HEK293 (cell line): Measurements from ENCODE around the gene FAM216B.

Experiments used
- CTCF ChIA-PET: fragments of 350-600 bp; formaldehyde crosslinking; extraction: SDS; loops from one replicate; lab custom pipeline; 2021; ENCODE audit warnings: antibody characterized with exemption; lab: Yijun Ruan, JAX
- POLR2A ChIA-PET: fragments of 300-600 bp; formaldehyde crosslinking; extraction: SDS; loops from one replicate; lab custom pipeline; 2020; ENCODE audit warnings: antibody characterized with exemption, inconsistent platforms; lab: Yijun Ruan, JAX
- H3K27ac ChIP-seq: fragments of 200-500 bp; sonication (Bioruptor generic); 2 replicates; pipeline ENCODE4 v1.5.1; 2014; ENCODE audit warnings: low read depth, low read length, control low read depth, inconsistent platforms; ENCODE audit errors: extremely low read depth
- H3K36me3 ChIP-seq, 2 experiments: fragments of 200-500 bp in 1 of 2; sonication (Bioruptor generic) in 1 of 2; 1 replicate in 1 of 2; 2 replicates in 1 of 2; pipeline ENCODE4 v1.5.1; 2014 to 2017; ENCODE audit warnings: inconsistent platforms in 2 of 2, low read length in 2 of 2; ENCODE audit not compliant: control insufficient read depth in 2 of 2, insufficient read depth in 1 of 2
- H3K4me1 ChIP-seq: fragments of 200-500 bp; sonication (Bioruptor generic); 2 replicates; pipeline ENCODE4 v1.5.1; 2014; ENCODE audit warnings: mild to moderate bottlenecking, low read length, inconsistent platforms; ENCODE audit not compliant: control insufficient read depth, insufficient read depth
- H3K4me3 ChIP-seq: 2 replicates; pipeline ENCODE4 v1.5.1; 2011; ENCODE audit warnings: low read depth, mild to moderate bottlenecking, control low read depth, low read length, moderate library complexity
- H3K9me3 ChIP-seq: fragments of 200-500 bp; sonication (Bioruptor generic); 2 replicates; pipeline ENCODE4 v1.5.1; 2014; ENCODE audit warnings: low read depth, low read length, inconsistent platforms; ENCODE audit not compliant: control insufficient read depth, insufficient read depth
- EGR2 ChIP-seq: fragments of 450-650 bp; formaldehyde crosslinking; IDR thresholded peaks from 2 replicates; pipeline ENCODE4 v1.5.1; 2016; ENCODE audit warnings: low read depth, missing biosample characterization, missing genetic modification characterization
- FEZF1 ChIP-seq: fragments of 450-650 bp; formaldehyde crosslinking; IDR thresholded peaks from 2 replicates; pipeline ENCODE4 v1.5.1; 2016; ENCODE audit warnings: missing biosample characterization, missing genetic modification characterization
- GFI1B ChIP-seq: fragments of 450-650 bp; formaldehyde crosslinking; IDR thresholded peaks from 2 replicates; pipeline ENCODE4 v1.5.1; 2016; ENCODE audit warnings: missing biosample characterization, missing genetic modification characterization
- MEIS1 ChIP-seq: sonication (generic); formaldehyde crosslinking; IDR thresholded peaks from 2 replicates; pipeline ENCODE4 v1.8.1; 2022; ENCODE audit warnings: missing genetic modification reagents, mild to moderate bottlenecking, borderline replicate concordance
- SP3 ChIP-seq: fragments of 450-650 bp; formaldehyde crosslinking; IDR thresholded peaks from 2 replicates; pipeline ENCODE4 v1.5.1; 2016; ENCODE audit warnings: missing biosample characterization, missing genetic modification characterization
- ZBTB20 ChIP-seq: fragments of 450-650 bp; formaldehyde crosslinking; IDR thresholded peaks from 2 replicates; pipeline ENCODE4 v1.5.1; 2016; ENCODE audit warnings: missing biosample characterization, missing genetic modification characterization
- ZBTB8A ChIP-seq: fragments of 450-650 bp; formaldehyde crosslinking; IDR thresholded peaks from 2 replicates; pipeline ENCODE4 v1.5.1; 2016; ENCODE audit warnings: missing biosample characterization, missing genetic modification characterization
- ZNF214 ChIP-seq: fragments of 450-650 bp; formaldehyde crosslinking; IDR thresholded peaks from 2 replicates; pipeline ENCODE4 v1.5.1; 2017; ENCODE audit warnings: missing biosample characterization, mild to moderate bottlenecking, missing genetic modification characterization, borderline replicate concordance
- ZNF239 ChIP-seq: fragments of 450-650 bp; formaldehyde crosslinking; IDR thresholded peaks from 2 replicates; pipeline ENCODE4 v1.5.1; 2016; ENCODE audit warnings: missing biosample characterization, missing genetic modification characterization
- ZNF24 ChIP-seq: fragments of 450-650 bp; formaldehyde crosslinking; IDR thresholded peaks from 2 replicates; pipeline ENCODE4 v1.5.1; 2016; ENCODE audit warnings: missing biosample characterization, missing genetic modification characterization
- ZNF248 ChIP-seq: fragments of 450-650 bp; formaldehyde crosslinking; IDR thresholded peaks from 2 replicates; pipeline ENCODE4 v1.5.1; 2017; ENCODE audit warnings: missing biosample characterization, missing genetic modification characterization
- ZNF341 ChIP-seq: fragments of 450-650 bp; formaldehyde crosslinking; IDR thresholded peaks from 2 replicates; pipeline ENCODE4; 2016; ENCODE audit warnings: low read depth, missing biosample characterization, missing genetic modification characterization
- ZNF433 ChIP-seq: fragments of 450-650 bp; formaldehyde crosslinking; IDR thresholded peaks from 2 replicates; pipeline ENCODE4 v1.5.1; 2016; ENCODE audit warnings: missing biosample characterization, missing genetic modification characterization, low read depth
- ZNF48 ChIP-seq: fragments of 450-650 bp; formaldehyde crosslinking; IDR thresholded peaks from 2 replicates; pipeline ENCODE4 v1.5.1; 2016; ENCODE audit warnings: missing biosample characterization, missing genetic modification characterization
- ZNF707 ChIP-seq: fragments of 450-650 bp; formaldehyde crosslinking; IDR thresholded peaks from 2 replicates; pipeline ENCODE4 v1.5.1; 2016; ENCODE audit warnings: missing biosample characterization, missing genetic modification characterization
- ZNF768 ChIP-seq: fragments of 450-650 bp; formaldehyde crosslinking; IDR thresholded peaks from 2 replicates; pipeline ENCODE4 v1.5.1; 2018; ENCODE audit warnings: missing biosample characterization, mild to moderate bottlenecking, missing genetic modification characterization
- ZNF792 ChIP-seq: fragments of 450-650 bp; formaldehyde crosslinking; IDR thresholded peaks from 2 replicates; pipeline ENCODE4 v1.5.1; 2016; ENCODE audit warnings: missing biosample characterization, missing genetic modification characterization
- TF ChIP-seq, protein P1 (sequence below): fragments of 450-650 bp; formaldehyde crosslinking; IDR thresholded peaks from 2 replicates; pipeline ENCODE4 v1.5.1; 2016; ENCODE audit warnings: missing biosample characterization, missing genetic modification characterization
- TF ChIP-seq, protein P2 (sequence below): fragments of 450-650 bp; formaldehyde crosslinking; IDR thresholded peaks from 2 replicates; pipeline ENCODE4 v1.5.1; 2016; ENCODE audit warnings: missing biosample characterization, missing genetic modification characterization, borderline replicate concordance
- TF ChIP-seq, protein P3 (sequence below): fragments of 450-650 bp; formaldehyde crosslinking; IDR thresholded peaks from 2 replicates; pipeline ENCODE4 v1.5.1; 2016; ENCODE audit warnings: missing biosample characterization, missing genetic modification characterization
- TF ChIP-seq, protein P4 (sequence below): fragments of 450-650 bp; formaldehyde crosslinking; IDR thresholded peaks from 2 replicates; pipeline ENCODE4 v1.5.1; 2017; ENCODE audit warnings: missing biosample characterization, missing genetic modification characterization
- TF ChIP-seq, protein P5 (sequence below): IDR thresholded peaks from 2 replicates; pipeline ENCODE4 v1.6.1; 2011; ENCODE audit warnings: mild to moderate bottlenecking, low read depth, low read length, borderline replicate concordance
- TF ChIP-seq, protein P6 (sequence below): fragments of 450-650 bp; formaldehyde crosslinking; IDR thresholded peaks from 2 replicates; pipeline ENCODE4 v1.5.0; 2017; ENCODE audit warnings: missing biosample characterization, missing genetic modification characterization, borderline replicate concordance

The FAM216B gene

DNA sequence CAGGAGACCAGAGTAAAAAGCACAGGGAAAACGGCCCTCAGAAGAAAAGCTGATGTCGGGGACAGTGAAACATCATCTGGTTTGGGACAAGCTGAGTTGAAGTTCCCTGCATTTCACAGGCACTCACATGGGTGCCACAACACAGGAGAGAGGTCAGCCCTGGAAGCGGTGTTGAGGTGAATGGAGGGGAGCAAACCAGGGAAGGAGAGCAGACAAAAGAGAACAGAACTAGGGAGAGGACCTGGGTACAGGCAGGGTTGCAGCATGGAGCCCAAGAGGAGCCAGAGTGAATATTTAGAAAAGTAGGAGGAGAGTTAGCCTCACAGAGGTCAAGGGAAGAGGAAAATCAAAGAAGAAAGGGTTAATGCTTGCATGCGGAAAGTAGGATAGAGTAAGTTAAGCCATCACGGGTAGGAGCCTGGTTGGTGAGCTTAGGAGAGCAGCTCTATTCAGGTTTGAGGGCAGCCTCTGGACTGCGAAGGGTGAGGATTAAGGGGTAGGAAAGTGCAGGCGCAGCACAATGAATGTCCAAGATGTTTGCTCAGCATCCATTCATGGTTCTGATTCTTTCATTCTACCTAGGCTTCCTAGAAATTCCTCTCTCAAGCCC, 15.5 kb downstream of the FAM216B start:
- Histone ChIP-seq H3K36me3 (no peaks in the 10 kb centered on the region), H3K27ac (no peak overlapping the region), H3K9me3 (no peaks in the 10 kb centered on the region), H3K4me3 (no peak overlapping the region), H3K4me1 (no peaks in the 10 kb centered on the region)
- CTCF ChIA-PET, result interaction anchor here (0.6 kb wide), 1 partner anchor 192 kb away, joined by 4 read pairs; no protein-coding TSS in a partner anchor
- TF ChIP-seq ZNF214 (tag by site-specific recombination), result no peak
- TF ChIP-seq, protein P1, sequence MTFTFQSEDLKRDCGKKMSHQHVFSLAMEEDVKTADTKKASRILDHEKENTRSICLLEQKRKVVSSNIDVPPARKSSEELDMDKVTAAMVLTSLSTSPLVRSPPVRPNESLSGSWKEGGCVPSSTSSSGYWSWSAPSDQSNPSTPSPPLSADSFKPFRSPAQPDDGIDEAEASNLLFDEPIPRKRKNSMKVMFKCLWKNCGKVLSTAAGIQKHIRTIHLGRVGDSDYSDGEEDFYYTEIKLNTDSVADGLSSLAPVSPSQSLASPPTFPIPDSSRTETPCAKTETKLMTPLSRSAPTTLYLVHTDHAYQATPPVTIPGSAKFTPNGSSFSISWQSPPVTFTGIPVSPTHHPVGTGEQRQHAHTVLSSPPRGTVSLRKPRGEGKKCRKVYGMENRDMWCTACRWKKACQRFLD (tag by site-specific recombination), result no peak
- TF ChIP-seq ZNF433 (tag by site-specific recombination), result no peak
- TF ChIP-seq ZNF341 (tag by site-specific recombination), result no peak
- no peak for TF ChIP-seq FEZF1 (tag by site-specific recombination)
- TF ChIP-seq, protein P2, sequence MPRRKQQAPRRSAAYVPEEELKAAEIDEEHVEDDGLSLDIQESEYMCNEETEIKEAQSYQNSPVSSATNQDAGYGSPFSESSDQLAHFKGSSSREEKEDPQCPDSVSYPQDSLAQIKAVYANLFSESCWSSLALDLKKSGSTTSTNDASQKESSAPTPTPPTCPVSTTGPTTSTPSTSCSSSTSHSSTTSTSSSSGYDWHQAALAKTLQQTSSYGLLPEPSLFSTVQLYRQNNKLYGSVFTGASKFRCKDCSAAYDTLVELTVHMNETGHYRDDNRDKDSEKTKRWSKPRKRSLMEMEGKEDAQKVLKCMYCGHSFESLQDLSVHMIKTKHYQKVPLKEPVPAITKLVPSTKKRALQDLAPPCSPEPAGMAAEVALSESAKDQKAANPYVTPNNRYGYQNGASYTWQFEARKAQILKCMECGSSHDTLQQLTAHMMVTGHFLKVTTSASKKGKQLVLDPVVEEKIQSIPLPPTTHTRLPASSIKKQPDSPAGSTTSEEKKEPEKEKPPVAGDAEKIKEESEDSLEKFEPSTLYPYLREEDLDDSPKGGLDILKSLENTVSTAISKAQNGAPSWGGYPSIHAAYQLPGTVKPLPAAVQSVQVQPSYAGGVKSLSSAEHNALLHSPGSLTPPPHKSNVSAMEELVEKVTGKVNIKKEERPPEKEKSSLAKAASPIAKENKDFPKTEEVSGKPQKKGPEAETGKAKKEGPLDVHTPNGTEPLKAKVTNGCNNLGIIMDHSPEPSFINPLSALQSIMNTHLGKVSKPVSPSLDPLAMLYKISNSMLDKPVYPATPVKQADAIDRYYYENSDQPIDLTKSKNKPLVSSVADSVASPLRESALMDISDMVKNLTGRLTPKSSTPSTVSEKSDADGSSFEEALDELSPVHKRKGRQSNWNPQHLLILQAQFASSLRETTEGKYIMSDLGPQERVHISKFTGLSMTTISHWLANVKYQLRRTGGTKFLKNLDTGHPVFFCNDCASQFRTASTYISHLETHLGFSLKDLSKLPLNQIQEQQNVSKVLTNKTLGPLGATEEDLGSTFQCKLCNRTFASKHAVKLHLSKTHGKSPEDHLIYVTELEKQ (tag by site-specific recombination), result no peak
- no peak for TF ChIP-seq ZNF792 (tag by site-specific recombination)
- no peak for TF ChIP-seq ZNF768
- TF ChIP-seq SP3 (tag by site-specific recombination), result no peak
- TF ChIP-seq ZNF248 (tag by site-specific recombination), result no peak
- TF ChIP-seq MEIS1, result no peak
- TF ChIP-seq, protein P3, sequence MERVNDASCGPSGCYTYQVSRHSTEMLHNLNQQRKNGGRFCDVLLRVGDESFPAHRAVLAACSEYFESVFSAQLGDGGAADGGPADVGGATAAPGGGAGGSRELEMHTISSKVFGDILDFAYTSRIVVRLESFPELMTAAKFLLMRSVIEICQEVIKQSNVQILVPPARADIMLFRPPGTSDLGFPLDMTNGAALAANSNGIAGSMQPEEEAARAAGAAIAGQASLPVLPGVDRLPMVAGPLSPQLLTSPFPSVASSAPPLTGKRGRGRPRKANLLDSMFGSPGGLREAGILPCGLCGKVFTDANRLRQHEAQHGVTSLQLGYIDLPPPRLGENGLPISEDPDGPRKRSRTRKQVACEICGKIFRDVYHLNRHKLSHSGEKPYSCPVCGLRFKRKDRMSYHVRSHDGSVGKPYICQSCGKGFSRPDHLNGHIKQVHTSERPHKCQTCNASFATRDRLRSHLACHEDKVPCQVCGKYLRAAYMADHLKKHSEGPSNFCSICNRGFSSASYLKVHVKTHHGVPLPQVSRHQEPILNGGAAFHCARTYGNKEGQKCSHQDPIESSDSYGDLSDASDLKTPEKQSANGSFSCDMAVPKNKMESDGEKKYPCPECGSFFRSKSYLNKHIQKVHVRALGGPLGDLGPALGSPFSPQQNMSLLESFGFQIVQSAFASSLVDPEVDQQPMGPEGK (tag by site-specific recombination), result no peak
- TF ChIP-seq, protein P4, sequence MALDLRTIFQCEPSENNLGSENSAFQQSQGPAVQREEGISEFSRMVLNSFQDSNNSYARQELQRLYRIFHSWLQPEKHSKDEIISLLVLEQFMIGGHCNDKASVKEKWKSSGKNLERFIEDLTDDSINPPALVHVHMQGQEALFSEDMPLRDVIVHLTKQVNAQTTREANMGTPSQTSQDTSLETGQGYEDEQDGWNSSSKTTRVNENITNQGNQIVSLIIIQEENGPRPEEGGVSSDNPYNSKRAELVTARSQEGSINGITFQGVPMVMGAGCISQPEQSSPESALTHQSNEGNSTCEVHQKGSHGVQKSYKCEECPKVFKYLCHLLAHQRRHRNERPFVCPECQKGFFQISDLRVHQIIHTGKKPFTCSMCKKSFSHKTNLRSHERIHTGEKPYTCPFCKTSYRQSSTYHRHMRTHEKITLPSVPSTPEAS (tag by site-specific recombination), result no peak
- TF ChIP-seq ZBTB20, result no peak
- no peak for TF ChIP-seq ZNF24 (tag by site-specific recombination)
- no peak for TF ChIP-seq ZNF707 (tag by site-specific recombination)
- no peak for TF ChIP-seq ZBTB8A (tag by site-specific recombination)
- POLR2A ChIA-PET, result no interaction called here

DNA sequence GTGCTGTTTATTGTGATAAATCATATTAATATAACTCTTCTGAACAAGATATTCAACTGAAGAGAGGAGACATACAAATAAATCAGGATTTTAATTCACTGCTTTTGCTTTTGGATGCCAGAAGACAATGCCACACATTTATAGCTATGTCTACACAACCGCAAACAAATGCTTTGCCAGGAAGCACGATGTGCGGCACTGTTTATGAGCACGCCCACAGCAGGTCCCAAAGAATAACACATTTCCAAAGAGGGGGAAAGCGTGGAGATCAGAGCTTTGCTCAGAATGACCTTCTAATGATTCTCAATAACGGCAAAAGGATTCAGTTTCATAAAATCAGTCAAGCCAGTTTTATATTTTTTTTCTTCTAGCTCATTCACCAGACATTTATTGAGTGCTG, 16.7 kb downstream of the FAM216B start:
- no peak overlapping the region for H3K4me3 ChIP-seq
- H3K27ac ChIP-seq, result no peak overlapping the region
- CTCF ChIA-PET, result no interaction called here
- no peaks in the 10 kb centered on the region for H3K36me3 ChIP-seq
- POLR2A ChIA-PET, result no interaction called here
- H3K9me3 ChIP-seq, result no peaks in the 10 kb centered on the region
- H3K4me1 ChIP-seq, result no peaks in the 10 kb centered on the region
- TF ChIP-seq EGR2 (tag by site-specific recombination), result peak; percentile 9; the same call in 1 of the 2 replicates
- TF ChIP-seq, protein P5, sequence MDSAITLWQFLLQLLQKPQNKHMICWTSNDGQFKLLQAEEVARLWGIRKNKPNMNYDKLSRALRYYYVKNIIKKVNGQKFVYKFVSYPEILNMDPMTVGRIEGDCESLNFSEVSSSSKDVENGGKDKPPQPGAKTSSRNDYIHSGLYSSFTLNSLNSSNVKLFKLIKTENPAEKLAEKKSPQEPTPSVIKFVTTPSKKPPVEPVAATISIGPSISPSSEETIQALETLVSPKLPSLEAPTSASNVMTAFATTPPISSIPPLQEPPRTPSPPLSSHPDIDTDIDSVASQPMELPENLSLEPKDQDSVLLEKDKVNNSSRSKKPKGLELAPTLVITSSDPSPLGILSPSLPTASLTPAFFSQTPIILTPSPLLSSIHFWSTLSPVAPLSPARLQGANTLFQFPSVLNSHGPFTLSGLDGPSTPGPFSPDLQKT, result no peak
- TF ChIP-seq, protein P6, sequence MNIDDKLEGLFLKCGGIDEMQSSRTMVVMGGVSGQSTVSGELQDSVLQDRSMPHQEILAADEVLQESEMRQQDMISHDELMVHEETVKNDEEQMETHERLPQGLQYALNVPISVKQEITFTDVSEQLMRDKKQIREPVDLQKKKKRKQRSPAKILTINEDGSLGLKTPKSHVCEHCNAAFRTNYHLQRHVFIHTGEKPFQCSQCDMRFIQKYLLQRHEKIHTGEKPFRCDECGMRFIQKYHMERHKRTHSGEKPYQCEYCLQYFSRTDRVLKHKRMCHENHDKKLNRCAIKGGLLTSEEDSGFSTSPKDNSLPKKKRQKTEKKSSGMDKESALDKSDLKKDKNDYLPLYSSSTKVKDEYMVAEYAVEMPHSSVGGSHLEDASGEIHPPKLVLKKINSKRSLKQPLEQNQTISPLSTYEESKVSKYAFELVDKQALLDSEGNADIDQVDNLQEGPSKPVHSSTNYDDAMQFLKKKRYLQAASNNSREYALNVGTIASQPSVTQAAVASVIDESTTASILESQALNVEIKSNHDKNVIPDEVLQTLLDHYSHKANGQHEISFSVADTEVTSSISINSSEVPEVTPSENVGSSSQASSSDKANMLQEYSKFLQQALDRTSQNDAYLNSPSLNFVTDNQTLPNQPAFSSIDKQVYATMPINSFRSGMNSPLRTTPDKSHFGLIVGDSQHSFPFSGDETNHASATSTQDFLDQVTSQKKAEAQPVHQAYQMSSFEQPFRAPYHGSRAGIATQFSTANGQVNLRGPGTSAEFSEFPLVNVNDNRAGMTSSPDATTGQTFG (tag by site-specific recombination), result no peak
- no peak for TF ChIP-seq GFI1B
- TF ChIP-seq ZNF48 (tag by site-specific recombination), result no peak
- TF ChIP-seq ZNF239 (tag by site-specific recombination), result no peak
